IPS-18a (cell line): ENCODE results near the gene CAMSAP2.
"Not testable (repeated sequence)": the region's sequence is repeated elsewhere in the genome, so short reads cannot be mapped to it uniquely, and the experiment has no call there.

Experiments
- H3K27ac ChIP-seq: one replicate; pipeline ENCODE4 v1.5.1; 2013; ENCODE audit warnings: low read length
- H3K27me3 ChIP-seq: one replicate; pipeline ENCODE4 v1.6.1; 2013; ENCODE audit warnings: mild to moderate bottlenecking, low read length; ENCODE audit not compliant: control insufficient read depth, insufficient read depth
- H3K36me3 ChIP-seq: one replicate; pipeline ENCODE4 v1.6.1; 2013; ENCODE audit warnings: low read depth, low read length; ENCODE audit not compliant: control insufficient read depth
- H3K4me1 ChIP-seq: one replicate; pipeline ENCODE4 v1.6.1; 2013; ENCODE audit warnings: low read depth, low read length; ENCODE audit not compliant: control insufficient read depth
- H3K4me3 ChIP-seq: one replicate; pipeline ENCODE4 v1.5.1; 2013; ENCODE audit warnings: low read length
- H3K9ac ChIP-seq: one replicate; pipeline ENCODE4 v1.6.1; 2013; ENCODE audit warnings: mild to moderate bottlenecking, low read length, moderate library complexity
- H3K9me3 ChIP-seq: one replicate; pipeline ENCODE4 v1.6.1; 2013; ENCODE audit warnings: low read depth, low read length; ENCODE audit not compliant: control insufficient read depth

Gene CAMSAP2

GRCh38 chr1:200739702-200740570 is 1.2 kb downstream of the CAMSAP2 start:
- peak overlapping the region; percentile 7 for H3K27ac ChIP-seq
- H3K4me3 ChIP-seq = peak overlapping the region; percentile 85
- H3K9me3 ChIP-seq = no peaks in the 10 kb centered on the region
- H3K27me3 ChIP-seq = peaks cover 10% of the 10 kb centered on the region
- H3K9ac ChIP-seq = peak overlapping the region; percentile 78
- H3K4me1 ChIP-seq = peaks cover 19% of the 10 kb centered on the region
- H3K36me3 ChIP-seq = no peaks in the 10 kb centered on the region

- Histone ChIP-seq H3K27me3 (peaks cover 10% of the 10 kb centered on the region), H3K36me3 (no peaks in the 10 kb centered on the region), H3K27ac (no peak overlapping the region), H3K4me1 (peaks cover 19% of the 10 kb centered on the region), H3K9me3 (no peaks in the 10 kb centered on the region), H3K9ac (peak overlapping the region; percentile 78), H3K4me3 (peak overlapping the region; percentile 85)
Measured at GRCh38 chr1:200740571-200741208, 2.0 kb downstream of the CAMSAP2 start.

- no peak overlapping the region for H3K9ac ChIP-seq
- no peaks in the 10 kb centered on the region for H3K36me3 ChIP-seq
- H3K27me3 ChIP-seq = peaks cover 10% of the 10 kb centered on the region
- no peak overlapping the region for H3K27ac ChIP-seq
- peak overlapping the region; percentile 85 for H3K4me3 ChIP-seq
- peaks cover 19% of the 10 kb centered on the region for H3K4me1 ChIP-seq
- no peaks in the 10 kb centered on the region for H3K9me3 ChIP-seq
Measured at GRCh38 chr1:200741551-200742207, 3.0 kb downstream of the CAMSAP2 start.

- no peaks in the 10 kb centered on the region for H3K27me3 ChIP-seq
- no peak overlapping the region for H3K4me3 ChIP-seq
- no peaks in the 10 kb centered on the region for H3K36me3 ChIP-seq
- H3K9me3 ChIP-seq = no peaks in the 10 kb centered on the region
- no peak overlapping the region for H3K27ac ChIP-seq
- H3K9ac ChIP-seq = no peak overlapping the region
- H3K4me1 ChIP-seq = peaks cover 15% of the 10 kb centered on the region
Measured at GRCh38 chr1:200744143-200744542, 5.5 kb downstream of the CAMSAP2 start.

- Histone ChIP-seq H3K27me3 (no peaks in the 10 kb centered on the region), H3K36me3 (no peaks in the 10 kb centered on the region), H3K4me3 (no peak overlapping the region), H3K27ac (no peak overlapping the region), H3K9me3 (no peaks in the 10 kb centered on the region), H3K4me1 (no peaks in the 10 kb centered on the region), H3K9ac (no peak overlapping the region)
Measured at GRCh38 chr1:200749090-200749489, 10.4 kb downstream of the CAMSAP2 start.

GRCh38 chr1:200750749-200751148 is 12.1 kb downstream of the CAMSAP2 start:
- not testable (repeated sequence) for H3K9ac ChIP-seq, H3K4me1 ChIP-seq, H3K9me3 ChIP-seq, H3K4me3 ChIP-seq, H3K36me3 ChIP-seq, H3K27me3 ChIP-seq, H3K27ac ChIP-seq

- H3K4me3 ChIP-seq = no peak overlapping the region
- H3K9me3 ChIP-seq = no peaks in the 10 kb centered on the region
- H3K4me1 ChIP-seq = no peaks in the 10 kb centered on the region
- H3K36me3 ChIP-seq = no peaks in the 10 kb centered on the region
- no peak overlapping the region for H3K27ac ChIP-seq
- no peaks in the 10 kb centered on the region for H3K27me3 ChIP-seq
- H3K9ac ChIP-seq = no peak overlapping the region
Measured at GRCh38 chr1:200751717-200752116, 13.0 kb downstream of the CAMSAP2 start.

- Histone ChIP-seq H3K27ac (no peak overlapping the region), H3K4me3 (no peak overlapping the region), H3K9me3 (no peaks in the 10 kb centered on the region), H3K27me3 (no peaks in the 10 kb centered on the region), H3K9ac (no peak overlapping the region), H3K4me1 (no peaks in the 10 kb centered on the region), H3K36me3 (no peaks in the 10 kb centered on the region)
Measured at GRCh38 chr1:200753650-200754198, 15.0 kb downstream of the CAMSAP2 start.

GRCh38 chr1:200755456-200755855 is 16.8 kb downstream of the CAMSAP2 start:
- Histone ChIP-seq H3K4me3 (no peak overlapping the region), H3K27ac (no peak overlapping the region), H3K4me1 (no peaks in the 10 kb centered on the region), H3K9ac (no peak overlapping the region), H3K36me3 (no peaks in the 10 kb centered on the region), H3K9me3 (no peaks in the 10 kb centered on the region), H3K27me3 (no peaks in the 10 kb centered on the region)

- H3K4me1 ChIP-seq = no peaks in the 10 kb centered on the region
- H3K9ac ChIP-seq = no peak overlapping the region
- H3K27me3 ChIP-seq = no peaks in the 10 kb centered on the region
- H3K27ac ChIP-seq = no peak overlapping the region
- no peaks in the 10 kb centered on the region for H3K9me3 ChIP-seq
- peaks cover 24% of the 10 kb centered on the region for H3K36me3 ChIP-seq
- no peak overlapping the region for H3K4me3 ChIP-seq
Measured at GRCh38 chr1:200762089-200762488, 23.4 kb downstream of the CAMSAP2 start.

- Histone ChIP-seq H3K4me3 (no peak overlapping the region), H3K27me3 (no peaks in the 10 kb centered on the region), H3K4me1 (no peaks in the 10 kb centered on the region), H3K27ac (no peak overlapping the region), H3K9ac (no peak overlapping the region), H3K9me3 (no peaks in the 10 kb centered on the region), H3K36me3 (peaks cover 22% of the 10 kb centered on the region)
Measured at GRCh38 chr1:200767321-200767720, 28.6 kb downstream of the CAMSAP2 start.
